Heart right ventricle (tissue), 16 donors: ENCODE results near the gene GSS. TPM values are rescaled to one million over a fixed set of nuclear protein-coding genes. Genes with fewer than 3 reads are reported as not detected.
A peak's percentile ranks its signal among the peaks of the same experiment; 100 is the strongest.

Experiments
- ATAC-seq, 8 donors: fragments of 200-7000 bp; cut with Tn5 transposase; one replicate each; pipeline ENCODE4 v1.9.1; 2020; ENCODE audit warnings: mild to moderate bottlenecking in 8 of 8, moderate library complexity in 8 of 8, moderate number of reproducible peaks in 1 of 8
- DNase-seq, 2 donors: peaks; one replicate each; pipeline ENCODE4 v3.0.0-alpha.2; 2020
- H3K27ac ChIP-seq, 10 donors: fragments of 200-600 bp; sonication (generic) in 2 of 10; one replicate each; pipeline versions ENCODE4 v1.5.0 to v1.8.0; 2020 to 2022; ENCODE audit warnings: mild to moderate bottlenecking in 3 of 10
- H3K27me3 ChIP-seq, 7 donors: fragments of 200-600 bp; one replicate each; pipeline ENCODE4 v1.8.0; 2021 to 2022; ENCODE audit warnings: mild to moderate bottlenecking in 2 of 7
- H3K36me3 ChIP-seq, 9 donors: fragments of 200-600 bp; sonication (generic) in 1 of 9; one replicate each; pipeline versions ENCODE4 v1.5.0 to v1.8.0; 2020 to 2022; ENCODE audit warnings: mild to moderate bottlenecking in 2 of 9
- H3K4me1 ChIP-seq, 9 donors: fragments of 200-600 bp; sonication (generic) in 1 of 9; one replicate each; pipeline versions ENCODE4 v1.5.0 to v1.8.0; 2020 to 2022; ENCODE audit warnings: mild to moderate bottlenecking in 4 of 9
- H3K4me3 ChIP-seq, 10 donors: fragments of 200-600 bp; sonication (generic) in 2 of 10; one replicate each; pipeline versions ENCODE4 v1.5.0 to v1.8.0; 2020 to 2022; ENCODE audit warnings: mild to moderate bottlenecking in 7 of 10, moderate library complexity in 2 of 10
- H3K9me3 ChIP-seq, 11 donors: fragments of 200-600 bp in 10 of 11; sonication (generic) in 2 of 11; one replicate each; pipeline versions ENCODE4 v1.5.0 to v1.8.0; 2013 to 2022; ENCODE audit warnings: mild to moderate bottlenecking in 2 of 11, control low read depth in 1 of 11, moderate library complexity in 1 of 11
- WGBS, 2 donors: extraction: QIAGEN DNeasy Blood & Tissue Kit; methylation state at CpG; one replicate each; pipeline ENCODE4 v1.1.7; 2013; ENCODE audit warnings: inconsistent platforms in 1 of 2; 5-methylcytosine and 5-hydroxymethylcytosine counted together
- intact Hi-C, 10 donors: fragments of 100-400 bp; cut with DNase I; formaldehyde crosslinking; loops; one replicate each; pipeline versions ENCODE4 v1.11.1 to v1.14.2; 2022
- polyA plus RNA-seq, 2 donors: library from polyadenylated mRNA; stranded (reverse); fragments of 200-250 nt; gene quantifications; one replicate each; pipeline ENCODE4 v1.2.3, GENCODE V29; 2013
- total RNA-seq, 10 donors: library from RNA; stranded (reverse); fragmentation: NEBNext Ultra II Directional in 3 of 10; extraction: Animal tissue kit (Norgen Biotek cat#: 25700) in 3 of 10; gene quantifications; one replicate each; pipeline versions ENCODE4 v1.2.1 to v1.2.4, GENCODE V29; 2021 to 2023
- TF ChIP-seq, protein P1 (sequence below), 9 donors: fragments of 200-600 bp; sonication (generic) in 2 of 9; IDR thresholded peaks; one replicate each; pipeline versions ENCODE4 v1.5.0 to v1.8.0; 2021 to 2022; ENCODE audit warnings: antibody characterized with exemption in 9 of 9, mild to moderate bottlenecking in 5 of 9, moderate library complexity in 1 of 9
- donor health status: Arrhythmogenic right ventricular cardiomyopathy.
- donor health status: ischemic (EF 13 %, LVEDD 7.1; RV severe dilation, severe dysfunction).
- donor health status: healthy with polysubstance abuse.
- donor health status: DM: no; HTN: yes; CAD: no.
- donor health status: DM: no; HTN: no; CAD: no.
- donor health status: ischemic (EF 25% LVEDD 6.9; RV normal size, moderate dysfunction).
- donor health status: ischemic (EF 25% LVEDD 5.7; RV mildly dilated, moderate dysfunction).
- donor health status: healthy.
- donor health status: DM: yes; HTN: yes; CAD: no.
- donor health status: Ischemic cardiomyopathy.
- donor health status: ischemic (EF 35%, LVEDD 5.7; RV mildly dilated, moderate dysfunction).
- donor health status: nonischemic (EF 11% LVEDD 7.7; RV severe dilation, severe dysfunction).
- donor health status: DM: yes; HTN: yes; CAD: no.
- donor health status: PGD.
- donor health status: ischemic (EF 29% LVEDD 5.4; RV normal size, mild dysfunction).
- donor health status: nonischemic (EF 23%, LVEDD 6.1; RV moderate dilation, normal function).

GSS gene
- total and polyA plus RNA-seq, 12 donors = 20.0 to 60.4 (median 25.9) TPM

DNA sequence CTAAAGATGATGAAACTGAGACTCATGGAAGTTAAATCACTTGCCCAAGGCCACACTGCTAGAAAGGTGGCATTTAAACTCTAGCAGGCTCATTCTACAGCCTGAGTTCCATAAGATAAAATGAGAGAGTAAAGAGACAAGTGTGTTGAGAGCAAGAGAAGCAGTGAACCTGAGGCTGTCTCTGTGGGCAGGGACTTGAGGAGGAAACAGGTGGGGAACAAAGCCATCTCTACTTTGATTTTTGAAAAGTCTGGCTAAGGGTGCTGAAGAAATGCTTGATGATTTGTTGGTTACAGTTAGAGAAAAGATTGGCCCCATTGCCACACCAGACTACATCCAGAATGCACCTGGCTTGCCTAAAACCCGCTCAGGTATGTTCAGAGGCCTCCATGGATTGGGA is 29.0 kb downstream of the GSS start:
- Histone ChIP-seq H3K4me3 (no peak overlapping the region), H3K27me3 (no peaks in the 10 kb centered on the region), H3K36me3 (peaks cover 0 to 100% (median 47%) of the 10 kb centered on the region in 9 donors), H3K9me3 (peaks cover 0 to 5% (median 0%) of the 10 kb centered on the region in 11 donors), H3K4me1 (peaks cover 0 to 27% (median 9%) of the 10 kb centered on the region in 9 donors), H3K27ac (no peak overlapping the region)
- ATAC-seq = no peak
- TF ChIP-seq, protein P1, sequence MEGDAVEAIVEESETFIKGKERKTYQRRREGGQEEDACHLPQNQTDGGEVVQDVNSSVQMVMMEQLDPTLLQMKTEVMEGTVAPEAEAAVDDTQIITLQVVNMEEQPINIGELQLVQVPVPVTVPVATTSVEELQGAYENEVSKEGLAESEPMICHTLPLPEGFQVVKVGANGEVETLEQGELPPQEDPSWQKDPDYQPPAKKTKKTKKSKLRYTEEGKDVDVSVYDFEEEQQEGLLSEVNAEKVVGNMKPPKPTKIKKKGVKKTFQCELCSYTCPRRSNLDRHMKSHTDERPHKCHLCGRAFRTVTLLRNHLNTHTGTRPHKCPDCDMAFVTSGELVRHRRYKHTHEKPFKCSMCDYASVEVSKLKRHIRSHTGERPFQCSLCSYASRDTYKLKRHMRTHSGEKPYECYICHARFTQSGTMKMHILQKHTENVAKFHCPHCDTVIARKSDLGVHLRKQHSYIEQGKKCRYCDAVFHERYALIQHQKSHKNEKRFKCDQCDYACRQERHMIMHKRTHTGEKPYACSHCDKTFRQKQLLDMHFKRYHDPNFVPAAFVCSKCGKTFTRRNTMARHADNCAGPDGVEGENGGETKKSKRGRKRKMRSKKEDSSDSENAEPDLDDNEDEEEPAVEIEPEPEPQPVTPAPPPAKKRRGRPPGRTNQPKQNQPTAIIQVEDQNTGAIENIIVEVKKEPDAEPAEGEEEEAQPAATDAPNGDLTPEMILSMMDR (IDR thresholded peaks at IDR 0.05) = no peak
- intact Hi-C loops = loop anchor here in 1 of 10 donors (5.0 kb wide), 1 partner anchor 39 kb away; no protein-coding TSS in a partner anchor
- WGBS, 2 donors = 95 to 100% methylated on average over 1 of the region's 1 CpG
- no peak for DNase-seq

DNA sequence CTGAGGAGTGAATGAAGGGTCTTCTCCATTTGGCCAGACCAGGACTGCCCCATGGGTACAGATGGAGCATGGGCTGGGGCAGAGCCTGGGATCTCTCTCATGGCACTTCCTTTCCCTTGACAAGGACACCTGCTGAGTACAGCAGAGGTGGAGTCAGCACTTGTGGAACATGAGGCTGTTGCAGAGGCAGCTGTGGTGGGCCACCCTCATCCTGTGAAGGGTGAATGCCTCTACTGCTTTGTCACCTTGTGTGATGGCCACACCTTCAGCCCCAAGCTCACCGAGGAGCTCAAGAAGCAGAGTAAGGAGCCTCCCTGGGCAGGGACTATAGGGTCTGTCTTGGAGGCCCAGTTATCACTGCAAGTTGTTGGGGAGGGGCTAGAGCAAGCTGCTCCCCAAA is 29.6 kb downstream of the GSS start:
- peaks cover 0 to 100% (median 51%) of the 10 kb centered on the region in 9 donors for H3K36me3 ChIP-seq
- peak overlapping the region in 1 of 10 donors; percentile 26 for H3K27ac ChIP-seq
- peaks cover 0 to 5% (median 0%) of the 10 kb centered on the region in 11 donors for H3K9me3 ChIP-seq
- H3K4me3 ChIP-seq = no peak overlapping the region
- DNase-seq = no peak
- ATAC-seq = peak in 1 of 8 donors; percentile 30
- no peaks in the 10 kb centered on the region for H3K27me3 ChIP-seq
- intact Hi-C loops = loop anchor here in 2 of 10 donors (1.0 to 5.0 kb wide), 2 partner anchors 9 to 39 kb away; no protein-coding TSS in a partner anchor
- WGBS, 2 donors = 89 to 100% methylated on average over 1 of the region's 1 CpG
- H3K4me1 ChIP-seq = peaks cover 0 to 27% (median 12%) of the 10 kb centered on the region in 9 donors
- TF ChIP-seq, protein P1 (IDR thresholded peaks at IDR 0.05) = no peak

DNA sequence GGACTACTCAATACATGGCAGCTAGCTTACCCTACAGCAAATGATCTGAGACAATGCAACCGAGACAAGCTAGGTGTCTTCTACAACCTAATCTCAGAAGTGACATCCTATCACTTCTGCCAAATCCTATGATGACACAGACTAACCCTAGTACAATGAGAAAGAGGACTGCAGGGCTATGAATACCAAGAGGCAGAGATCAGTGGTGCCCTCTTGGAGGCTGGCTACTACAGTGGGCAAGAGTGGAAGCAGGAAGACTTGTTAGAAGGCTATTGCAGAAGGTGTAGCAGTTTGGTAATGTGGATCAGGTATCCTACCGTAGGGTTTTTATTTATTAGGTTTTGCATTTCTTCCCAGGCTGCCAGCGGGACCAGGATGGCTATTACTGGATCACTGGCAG is 30.3 kb downstream of the GSS start:
- ATAC-seq (no peak), DNase-seq (no peak)
- no peak overlapping the region for H3K4me3 ChIP-seq
- H3K9me3 ChIP-seq = peaks cover 0 to 5% (median 0%) of the 10 kb centered on the region in 11 donors
- intact Hi-C loops = loop anchor here in 2 of 10 donors (1.0 to 5.0 kb wide), 2 partner anchors 10 to 38 kb away; no protein-coding TSS in a partner anchor
- no peaks in the 10 kb centered on the region for H3K27me3 ChIP-seq
- H3K4me1 ChIP-seq = peaks cover 0 to 26% (median 12%) of the 10 kb centered on the region in 9 donors
- 80 to 87% methylated on average over 3 of the region's 3 CpGs for WGBS, 2 donors
- TF ChIP-seq, protein P1 (IDR thresholded peaks at IDR 0.05) = no peak
- peaks cover 0 to 100% (median 54%) of the 10 kb centered on the region in 9 donors for H3K36me3 ChIP-seq
- H3K27ac ChIP-seq = peak overlapping the region in 1 of 10 donors; percentile 26

DNA sequence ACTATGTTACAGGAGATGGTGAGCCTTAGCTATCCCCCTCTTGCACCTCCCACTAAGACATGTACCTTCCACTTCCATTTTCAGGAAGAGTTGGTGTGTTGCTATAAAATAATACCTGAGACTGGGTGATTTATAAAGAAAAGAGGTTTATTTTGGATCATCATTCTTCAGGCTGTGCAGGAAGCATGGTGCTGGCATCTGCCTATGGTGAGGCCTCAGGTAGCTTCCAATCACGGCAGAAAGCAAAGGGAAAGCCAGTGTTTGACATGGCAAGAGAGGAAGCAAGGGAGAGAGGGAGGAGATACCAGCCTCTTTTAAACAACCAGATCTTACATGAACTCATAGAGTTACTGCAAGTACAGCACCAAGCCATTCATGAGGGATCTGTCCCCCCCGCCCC is 32.2 kb downstream of the GSS start:
- peak overlapping the region in 8 of 10 donors; percentile 22 to 76 (median 54) for H3K27ac ChIP-seq
- H3K4me1 ChIP-seq = peaks cover 0 to 26% (median 12%) of the 10 kb centered on the region in 9 donors
- ATAC-seq (no peak), DNase-seq (no peak)
- peaks cover 0 to 93% (median 51%) of the 10 kb centered on the region in 9 donors for H3K36me3 ChIP-seq
- TF ChIP-seq, protein P1 (IDR thresholded peaks at IDR 0.05) = no peak
- intact Hi-C loops = loop anchor here in 1 of 10 donors (2.0 kb wide), 1 partner anchor 15 kb away; no protein-coding TSS in a partner anchor
- no peaks in the 10 kb centered on the region for H3K27me3 ChIP-seq
- H3K9me3 ChIP-seq = peaks cover 0 to 5% (median 0%) of the 10 kb centered on the region in 11 donors
- H3K4me3 ChIP-seq = no peak overlapping the region
- WGBS, 2 donors = 95 to 100% methylated on average over 2 of the region's 2 CpGs
